Neural cell (in vitro differentiated cells): Measurements from ENCODE around the gene CHST1. TPM values are rescaled to one million over a fixed set of nuclear protein-coding genes. Genes with fewer than 3 reads are reported as not detected.

Experiments used
- H2AFZ ChIP-seq: fragments of 200-600, 300-800 bp; sonication (generic), shearing (Covaris generic); 2 replicates; pipeline ENCODE4 v1.6.0; 2014; ENCODE audit warnings: low read depth, mild to moderate bottlenecking, antibody characterized with exemption, low read length, moderate library complexity
- H3F3A ChIP-seq: fragments of 200-600 bp; shearing (Covaris generic); 2 replicates; pipeline ENCODE4 v1.6.1; 2016; ENCODE audit warnings: mild to moderate bottlenecking, moderate library complexity, mixed read lengths, antibody characterized with exemption, low read length; ENCODE audit not compliant: insufficient read depth, poor library complexity, severe bottlenecking
- H3K27ac ChIP-seq: fragments of 200-600, 300-800 bp; sonication (generic), shearing (Covaris generic); 2 replicates; pipeline ENCODE4 v1.5.1; 2014; ENCODE audit warnings: mild to moderate bottlenecking, low read length, moderate library complexity
- H3K27me3 ChIP-seq: fragments of 300-800, 200-600 bp; sonication (generic), shearing (Covaris generic); 2 replicates; pipeline ENCODE4 v1.6.0; 2014; ENCODE audit warnings: mild to moderate bottlenecking, low read depth, low read length, moderate library complexity; ENCODE audit not compliant: insufficient read depth
- H3K36me3 ChIP-seq: fragments of 300-800, 200-600 bp; sonication (generic), shearing (Covaris generic); 2 replicates; pipeline ENCODE4 v1.5.1; 2014; ENCODE audit warnings: mild to moderate bottlenecking, antibody characterized with exemption, low read length, moderate library complexity; ENCODE audit not compliant: insufficient read depth
- H3K4me2 ChIP-seq: fragments of 300-800, 200-600 bp; sonication (generic), shearing (Covaris generic); 2 replicates; pipeline ENCODE4 v1.6.0; 2014; ENCODE audit warnings: mild to moderate bottlenecking, low read length
- H3K4me3 ChIP-seq: fragments of 300-800, 200-600 bp; sonication (generic), shearing (Covaris generic); 2 replicates; pipeline ENCODE4 v1.5.1; 2014; ENCODE audit warnings: mild to moderate bottlenecking, low read length, moderate library complexity
- H3K79me2 ChIP-seq: fragments of 200-600 bp; shearing (Covaris generic); replicated peaks from 2 replicates; pipeline ENCODE4 v1.6.0; 2014; ENCODE audit warnings: mild to moderate bottlenecking, low read length, moderate library complexity; ENCODE audit not compliant: insufficient read depth
- H3K9ac ChIP-seq: fragments of 300-800, 200-600 bp; sonication (generic), shearing (Covaris generic); 2 replicates; pipeline ENCODE4 v1.6.1; 2016; ENCODE audit warnings: mild to moderate bottlenecking, low read length, mixed read lengths
- H3K9me2 ChIP-seq: fragments of 200-600 bp; shearing (Covaris generic); 2 replicates; pipeline ENCODE4 v1.6.1; 2016; ENCODE audit warnings: mild to moderate bottlenecking, low read length, mixed read lengths; ENCODE audit not compliant: insufficient read depth
- H3K9me3 ChIP-seq: fragments of 200-600, 300-800 bp; sonication (generic), shearing (Covaris generic); 2 replicates; pipeline ENCODE4 v1.6.1; 2016; ENCODE audit warnings: mild to moderate bottlenecking, mixed run types, low read length, moderate library complexity, mixed read lengths
- H4K20me1 ChIP-seq: fragments of 200-600 bp; shearing (Covaris generic); 2 replicates; pipeline ENCODE4 v1.6.1; 2016; ENCODE audit warnings: mild to moderate bottlenecking, mixed run types; ENCODE audit not compliant: insufficient read depth
- EP300 ChIP-seq: fragments of 450-650 bp; conservative IDR thresholded peaks from 2 replicates; pipeline ENCODE4 v1.6.1; 2014; ENCODE audit warnings: antibody characterized with exemption, mild to moderate bottlenecking, moderate library complexity; ENCODE audit not compliant: poor library complexity, severe bottlenecking
- EZH2 ChIP-seq: fragments of 200-600, 300-800 bp; shearing (Covaris generic), sonication (generic); IDR thresholded peaks from 2 replicates; pipeline ENCODE4 v1.6.1; 2014; ENCODE audit warnings: antibody characterized with exemption, low read length, borderline replicate concordance, mild to moderate bottlenecking; ENCODE audit not compliant: insufficient read depth, poor library complexity, severe bottlenecking
- MXI1 ChIP-seq: fragments of 450-650 bp; conservative IDR thresholded peaks from 2 replicates; pipeline ENCODE4 v1.6.1; 2014; ENCODE audit warnings: antibody characterized with exemption, mild to moderate bottlenecking; ENCODE audit not compliant: poor library complexity, severe bottlenecking
- POLR2AphosphoS5 ChIP-seq: IDR thresholded peaks from 2 replicates; pipeline ENCODE4 v1.6.1; 2012
- RAD21 ChIP-seq: fragments of 450-650 bp; conservative IDR thresholded peaks from 2 replicates; pipeline ENCODE4 v1.6.1; 2014; ENCODE audit warnings: antibody characterized with exemption, mild to moderate bottlenecking, moderate library complexity
- SMC3 ChIP-seq: fragments of 450-650 bp; conservative IDR thresholded peaks from 2 replicates; pipeline ENCODE4 v1.6.1; 2014; ENCODE audit warnings: antibody characterized with exemption, mild to moderate bottlenecking, moderate library complexity; ENCODE audit not compliant: poor library complexity
- TAF1 ChIP-seq: IDR thresholded peaks from 2 replicates; pipeline ENCODE4 v1.6.1; 2012; ENCODE audit warnings: low read depth
- polyA plus RNA-seq: library from polyadenylated mRNA; depleted of rRNA; stranded (reverse); fragments of >200 nt; gene quantifications from 2 replicates; pipeline ENCODE4 v1.2.3, GENCODE V29; 2014
- TF ChIP-seq, protein P1 (sequence below): fragments of 450-650 bp; IDR thresholded peaks from 2 replicates; pipeline ENCODE4 v1.5.1; 2014; ENCODE audit warnings: antibody characterized with exemption, mild to moderate bottlenecking, moderate library complexity; ENCODE audit not compliant: poor library complexity, severe bottlenecking
- TF ChIP-seq, protein P2 (sequence below): IDR thresholded peaks from 2 replicates; pipeline ENCODE4 v1.6.1; 2012; ENCODE audit warnings: borderline replicate concordance

The CHST1 gene
- polyA plus RNA-seq, 1 donor from 2014 or later = 16.2 TPM

DNA sequence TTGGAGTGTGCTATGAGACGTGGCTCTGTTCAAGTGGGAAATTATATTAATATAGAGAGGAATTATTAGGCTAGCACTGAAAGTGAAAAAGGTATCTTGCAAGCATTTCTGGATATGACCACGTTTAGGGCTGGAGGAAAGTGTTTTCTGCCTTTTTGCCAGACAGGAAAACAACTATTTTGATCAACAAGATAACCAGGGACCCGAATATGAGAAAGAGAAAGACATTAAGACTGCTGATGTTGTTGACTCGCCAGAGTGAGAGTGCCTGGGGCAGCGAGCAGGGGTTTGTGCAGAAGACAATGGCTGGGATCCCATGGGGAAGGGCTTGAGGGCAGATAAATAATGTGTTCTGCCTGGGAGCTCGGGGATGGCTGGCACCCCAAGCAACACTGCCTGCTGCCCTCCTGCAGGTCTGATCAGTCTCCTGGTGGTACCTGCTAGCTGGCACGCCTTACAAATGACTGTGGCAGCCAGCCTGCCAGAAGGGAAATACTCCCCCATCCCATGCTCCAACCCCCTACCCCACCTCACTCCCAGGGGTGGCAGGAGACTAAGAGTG, 23.1 kb upstream of the CHST1 start:
- H3K9me3 ChIP-seq = no peaks in the 10 kb centered on the region
- no peaks in the 10 kb centered on the region for H3F3A ChIP-seq
- H3K36me3 ChIP-seq = no peaks in the 10 kb centered on the region
- H3K9ac ChIP-seq = no peak overlapping the region
- no peaks in the 10 kb centered on the region for H3K9me2 ChIP-seq
- H3K79me2 ChIP-seq = no peaks in the 10 kb centered on the region
- no peaks in the 10 kb centered on the region for H4K20me1 ChIP-seq
- no peak overlapping the region for H3K4me2 ChIP-seq
- TF ChIP-seq EP300 (no peak), MXI1 (no peak), RAD21 (no peak), SMC3 (no peak), TAF1 (no peak), POLR2AphosphoS5 (no peak), EZH2 (no peak)
- TF ChIP-seq, protein P1, sequence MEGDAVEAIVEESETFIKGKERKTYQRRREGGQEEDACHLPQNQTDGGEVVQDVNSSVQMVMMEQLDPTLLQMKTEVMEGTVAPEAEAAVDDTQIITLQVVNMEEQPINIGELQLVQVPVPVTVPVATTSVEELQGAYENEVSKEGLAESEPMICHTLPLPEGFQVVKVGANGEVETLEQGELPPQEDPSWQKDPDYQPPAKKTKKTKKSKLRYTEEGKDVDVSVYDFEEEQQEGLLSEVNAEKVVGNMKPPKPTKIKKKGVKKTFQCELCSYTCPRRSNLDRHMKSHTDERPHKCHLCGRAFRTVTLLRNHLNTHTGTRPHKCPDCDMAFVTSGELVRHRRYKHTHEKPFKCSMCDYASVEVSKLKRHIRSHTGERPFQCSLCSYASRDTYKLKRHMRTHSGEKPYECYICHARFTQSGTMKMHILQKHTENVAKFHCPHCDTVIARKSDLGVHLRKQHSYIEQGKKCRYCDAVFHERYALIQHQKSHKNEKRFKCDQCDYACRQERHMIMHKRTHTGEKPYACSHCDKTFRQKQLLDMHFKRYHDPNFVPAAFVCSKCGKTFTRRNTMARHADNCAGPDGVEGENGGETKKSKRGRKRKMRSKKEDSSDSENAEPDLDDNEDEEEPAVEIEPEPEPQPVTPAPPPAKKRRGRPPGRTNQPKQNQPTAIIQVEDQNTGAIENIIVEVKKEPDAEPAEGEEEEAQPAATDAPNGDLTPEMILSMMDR = no peak
- TF ChIP-seq, protein P2, sequence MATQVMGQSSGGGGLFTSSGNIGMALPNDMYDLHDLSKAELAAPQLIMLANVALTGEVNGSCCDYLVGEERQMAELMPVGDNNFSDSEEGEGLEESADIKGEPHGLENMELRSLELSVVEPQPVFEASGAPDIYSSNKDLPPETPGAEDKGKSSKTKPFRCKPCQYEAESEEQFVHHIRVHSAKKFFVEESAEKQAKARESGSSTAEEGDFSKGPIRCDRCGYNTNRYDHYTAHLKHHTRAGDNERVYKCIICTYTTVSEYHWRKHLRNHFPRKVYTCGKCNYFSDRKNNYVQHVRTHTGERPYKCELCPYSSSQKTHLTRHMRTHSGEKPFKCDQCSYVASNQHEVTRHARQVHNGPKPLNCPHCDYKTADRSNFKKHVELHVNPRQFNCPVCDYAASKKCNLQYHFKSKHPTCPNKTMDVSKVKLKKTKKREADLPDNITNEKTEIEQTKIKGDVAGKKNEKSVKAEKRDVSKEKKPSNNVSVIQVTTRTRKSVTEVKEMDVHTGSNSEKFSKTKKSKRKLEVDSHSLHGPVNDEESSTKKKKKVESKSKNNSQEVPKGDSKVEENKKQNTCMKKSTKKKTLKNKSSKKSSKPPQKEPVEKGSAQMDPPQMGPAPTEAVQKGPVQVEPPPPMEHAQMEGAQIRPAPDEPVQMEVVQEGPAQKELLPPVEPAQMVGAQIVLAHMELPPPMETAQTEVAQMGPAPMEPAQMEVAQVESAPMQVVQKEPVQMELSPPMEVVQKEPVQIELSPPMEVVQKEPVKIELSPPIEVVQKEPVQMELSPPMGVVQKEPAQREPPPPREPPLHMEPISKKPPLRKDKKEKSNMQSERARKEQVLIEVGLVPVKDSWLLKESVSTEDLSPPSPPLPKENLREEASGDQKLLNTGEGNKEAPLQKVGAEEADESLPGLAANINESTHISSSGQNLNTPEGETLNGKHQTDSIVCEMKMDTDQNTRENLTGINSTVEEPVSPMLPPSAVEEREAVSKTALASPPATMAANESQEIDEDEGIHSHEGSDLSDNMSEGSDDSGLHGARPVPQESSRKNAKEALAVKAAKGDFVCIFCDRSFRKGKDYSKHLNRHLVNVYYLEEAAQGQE = no peak
- H2AFZ ChIP-seq = no peak overlapping the region
- no peak overlapping the region for H3K4me3 ChIP-seq
- no peaks in the 10 kb centered on the region for H3K27me3 ChIP-seq
- H3K27ac ChIP-seq = no peak overlapping the region

DNA sequence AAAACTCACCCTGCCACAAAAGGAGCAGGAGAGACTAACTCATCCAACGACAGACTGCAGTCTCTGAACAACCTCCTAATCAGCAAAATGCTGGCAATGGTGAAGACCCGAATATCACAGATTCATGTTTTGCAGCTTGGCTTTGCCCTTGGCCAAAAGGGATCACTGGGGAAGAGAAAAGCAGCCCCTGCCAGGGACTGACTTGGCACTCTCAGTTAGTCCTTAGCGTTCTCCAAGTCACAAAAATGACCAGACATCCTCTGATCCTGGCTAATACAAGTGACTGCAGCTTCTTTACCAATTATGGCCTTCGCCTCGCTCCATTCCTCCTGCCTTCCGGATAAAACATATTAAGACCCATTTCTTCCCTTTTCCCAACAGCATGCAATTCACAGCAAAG, 22.4 kb upstream of the CHST1 start:
- H3K4me2 ChIP-seq = no peak overlapping the region

More for the DNA sequence above, 22.4 kb upstream of the CHST1 start:
- Histone ChIP-seq H3K4me3 (no peak overlapping the region), H3K27me3 (no peaks in the 10 kb centered on the region), H3K79me2 (no peaks in the 10 kb centered on the region), H3K9ac (no peak overlapping the region), H3F3A (no peaks in the 10 kb centered on the region), H2AFZ (no peak overlapping the region), H3K9me3 (no peaks in the 10 kb centered on the region), H3K9me2 (no peaks in the 10 kb centered on the region), H3K27ac (no peak overlapping the region), H3K36me3 (no peaks in the 10 kb centered on the region), H4K20me1 (no peaks in the 10 kb centered on the region)
- no peak for TF ChIP-seq MXI1
- no peak for TF ChIP-seq RAD21
- TF ChIP-seq POLR2AphosphoS5 = no peak
- TF ChIP-seq EP300 = no peak
- no peak for TF ChIP-seq TAF1
- TF ChIP-seq, protein P2 = no peak
- no peak for TF ChIP-seq SMC3
